AG04450 (cell line): ENCODE results near the gene PPP1R27. TPM values are rescaled to one million over a fixed set of nuclear protein-coding genes. Genes with fewer than 3 reads are reported as not detected.

Source experiments
- CTCF ChIA-PET: fragments of 300-600, 350-600 bp; formaldehyde crosslinking; extraction: SDS; loops from one replicate; lab custom pipeline; 2022; ENCODE audit warnings: antibody characterized with exemption, inconsistent platforms; lab: Charles Lee
- POLR2A ChIA-PET: fragments of 350-600 bp; formaldehyde crosslinking; extraction: SDS; loops from one replicate; lab custom pipeline; 2021; ENCODE audit warnings: antibody characterized with exemption, inconsistent platforms; lab: Yijun Ruan, JAX
- DNase-seq: peaks from one replicate; pipeline ENCODE4 v3.0.0-alpha.2; 2011; ENCODE audit warnings: low read depth, low spot score
- H3K27ac ChIP-seq: one replicate; pipeline ENCODE4 v1.5.1; 2012; ENCODE audit warnings: low read depth, low read length, control low read depth
- H3K27me3 ChIP-seq: one replicate; pipeline ENCODE4 v1.6.0; 2012; ENCODE audit warnings: low read length; ENCODE audit not compliant: control insufficient read depth, insufficient read depth
- H3K4me3 ChIP-seq: 2 replicates; pipeline ENCODE4 v1.5.1; 2011; ENCODE audit warnings: mild to moderate bottlenecking, low read depth, low read length, control low read depth
- H3K9me3 ChIP-seq: 2 replicates; pipeline ENCODE4 v1.5.1; 2012; ENCODE audit warnings: low read length; ENCODE audit not compliant: control insufficient read depth, insufficient read depth
- polyA plus RNA-seq: library from polyadenylated mRNA; depleted of rRNA; stranded (reverse); fragments of >200 nt; gene quantifications from 2 replicates; pipeline ENCODE4 v1.2.3, GENCODE V29; 2011
- TF ChIP-seq, protein P1 (sequence below): IDR thresholded peaks from 2 replicates; pipeline ENCODE4 v1.5.1; 2011; ENCODE audit warnings: low read depth, low read length, control low read depth, inconsistent platforms

Gene PPP1R27
- polyA plus RNA-seq, 1 experiment: not detected

DNA sequence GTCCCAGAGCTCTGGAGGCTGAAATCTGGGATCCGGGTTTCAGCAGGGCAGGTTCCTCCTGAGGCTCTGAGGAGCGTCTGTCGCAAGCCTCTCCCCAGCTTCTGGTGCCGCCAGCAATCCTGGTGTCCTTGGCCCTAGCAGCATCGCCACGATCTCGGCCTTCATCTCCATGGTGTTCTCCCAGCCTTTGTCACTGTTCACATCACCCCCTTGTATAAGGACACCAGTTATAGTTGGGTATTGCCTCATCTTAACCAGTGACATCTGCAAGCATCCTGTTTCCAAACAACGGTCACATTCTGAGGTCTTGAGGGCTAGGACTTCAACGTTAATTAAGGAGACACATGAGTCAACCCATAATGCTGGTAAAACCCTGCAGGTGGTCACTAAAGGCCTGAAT lies 2.8 kb upstream of the PPP1R27 start:
- Histone ChIP-seq H3K4me3 (no peak overlapping the region), H3K27ac (no peak overlapping the region), H3K9me3 (no peaks in the 10 kb centered on the region; the same call in 1 of the 2 replicates), H3K27me3 (no peaks in the 10 kb centered on the region)
- ChIA-PET CTCF (no interaction called here), POLR2A (no interaction called here)
- DNase-seq: no peak
- TF ChIP-seq, protein P1, sequence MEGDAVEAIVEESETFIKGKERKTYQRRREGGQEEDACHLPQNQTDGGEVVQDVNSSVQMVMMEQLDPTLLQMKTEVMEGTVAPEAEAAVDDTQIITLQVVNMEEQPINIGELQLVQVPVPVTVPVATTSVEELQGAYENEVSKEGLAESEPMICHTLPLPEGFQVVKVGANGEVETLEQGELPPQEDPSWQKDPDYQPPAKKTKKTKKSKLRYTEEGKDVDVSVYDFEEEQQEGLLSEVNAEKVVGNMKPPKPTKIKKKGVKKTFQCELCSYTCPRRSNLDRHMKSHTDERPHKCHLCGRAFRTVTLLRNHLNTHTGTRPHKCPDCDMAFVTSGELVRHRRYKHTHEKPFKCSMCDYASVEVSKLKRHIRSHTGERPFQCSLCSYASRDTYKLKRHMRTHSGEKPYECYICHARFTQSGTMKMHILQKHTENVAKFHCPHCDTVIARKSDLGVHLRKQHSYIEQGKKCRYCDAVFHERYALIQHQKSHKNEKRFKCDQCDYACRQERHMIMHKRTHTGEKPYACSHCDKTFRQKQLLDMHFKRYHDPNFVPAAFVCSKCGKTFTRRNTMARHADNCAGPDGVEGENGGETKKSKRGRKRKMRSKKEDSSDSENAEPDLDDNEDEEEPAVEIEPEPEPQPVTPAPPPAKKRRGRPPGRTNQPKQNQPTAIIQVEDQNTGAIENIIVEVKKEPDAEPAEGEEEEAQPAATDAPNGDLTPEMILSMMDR: no peak

DNA sequence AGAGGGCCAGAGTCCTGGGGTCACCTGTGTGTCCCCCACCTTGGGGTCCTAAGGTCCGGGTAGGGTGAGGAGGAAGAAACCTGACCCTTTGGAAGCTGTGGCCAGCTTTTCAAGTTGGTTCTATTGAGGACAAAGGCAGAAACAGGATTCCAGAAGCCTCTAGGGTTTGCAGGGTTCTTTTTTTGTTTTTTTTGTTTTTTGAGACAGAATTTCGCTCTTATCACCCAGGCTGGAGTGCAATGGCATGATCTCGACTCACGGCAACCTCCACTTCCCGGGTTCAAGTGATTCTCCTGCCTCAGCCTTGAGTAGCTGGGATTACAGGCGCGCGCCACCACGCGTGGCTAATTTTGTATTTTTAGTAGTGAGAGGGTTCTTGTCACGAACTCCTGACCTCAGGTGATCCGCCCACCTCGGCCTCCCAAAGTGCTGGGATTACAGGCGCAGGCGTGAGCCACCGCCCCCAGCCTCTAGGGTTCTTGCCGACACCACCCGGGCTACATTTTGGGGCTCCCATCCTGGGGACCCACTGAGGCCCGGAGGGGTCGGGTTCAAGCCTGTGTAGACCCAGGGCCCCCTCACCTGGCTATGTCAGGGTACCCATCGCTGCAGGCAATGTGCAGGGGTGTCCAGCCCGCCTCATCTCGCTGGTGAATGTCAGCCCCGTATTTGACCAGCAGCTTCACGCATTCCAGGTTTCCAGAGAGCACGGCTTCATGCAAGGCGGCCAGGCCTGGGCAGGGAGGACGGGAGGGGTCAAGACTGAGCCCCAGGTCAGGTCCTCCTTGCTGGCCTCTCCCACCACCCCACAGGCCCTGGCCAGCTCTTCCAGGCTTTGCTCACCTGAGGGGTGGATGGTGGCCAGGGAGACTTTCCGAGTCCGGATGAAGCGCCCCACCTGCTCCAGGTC lies 674 bp downstream of the PPP1R27 start:
- POLR2A ChIA-PET: interaction anchor here (0.9 to 1.7 kb wide), 8 partner anchors 8 to 132 kb away, joined by 3 to 12 read pairs (median 6); partner anchors contain the start of genes MRPL12 and P4HB
- Histone ChIP-seq H3K27ac (peak overlapping the region; percentile 89), H3K4me3 (peak overlapping the region; percentile 80), H3K9me3 (no peaks in the 10 kb centered on the region; the same call in 1 of the 2 replicates), H3K27me3 (no peaks in the 10 kb centered on the region)
- CTCF ChIA-PET: no interaction called here
- TF ChIP-seq, protein P1: no peak
- no peak for DNase-seq

DNA sequence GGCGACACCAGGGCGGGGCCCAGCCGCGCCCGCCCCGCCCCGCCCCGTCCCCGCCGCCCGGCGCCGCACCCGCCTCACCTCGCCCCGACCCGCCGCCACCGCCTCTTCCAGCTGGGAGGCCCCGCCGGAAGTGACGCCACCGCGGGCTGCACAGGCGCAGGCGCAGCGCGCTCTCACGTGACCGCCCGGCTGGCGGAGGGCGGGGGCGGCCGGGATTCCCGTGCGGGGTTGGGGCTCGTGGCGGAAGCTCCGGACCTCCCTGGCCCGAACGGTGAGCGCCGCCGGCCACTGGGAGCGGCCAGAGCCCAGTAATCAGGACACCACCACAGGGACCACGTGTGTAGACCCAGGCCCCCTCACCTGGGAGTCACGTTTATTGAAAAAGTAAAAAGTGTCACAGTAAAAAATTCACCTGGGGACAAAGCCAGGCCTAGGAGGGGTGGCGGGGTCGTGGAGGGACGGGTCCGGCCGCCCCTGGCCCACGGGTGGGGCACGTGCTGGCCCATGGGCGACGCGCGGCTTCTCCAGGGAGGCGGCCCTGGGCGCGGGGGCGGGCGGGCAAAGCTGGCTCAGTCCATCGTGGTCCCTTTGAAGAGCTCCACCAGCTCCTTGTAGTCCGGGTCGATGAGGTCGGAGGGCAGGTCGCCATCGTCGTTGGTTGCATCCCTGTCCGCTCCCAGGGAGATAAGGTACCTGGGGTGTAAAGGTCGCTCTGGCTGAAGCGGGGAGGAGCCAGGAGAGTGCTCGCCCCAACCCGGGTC lies 1.5 kb downstream of the PPP1R27 start, which contains the start of gene MCRIP1:
Gene MCRIP1 (minus strand): TSS at position 132 of the 761 bp plus-strand sequence. CDS start 8,785 bp downstream, outside the sequence.
- ChIA-PET CTCF (interaction anchor here (0.6 kb wide), 1 partner anchor 122 kb away, joined by 3 read pairs; no protein-coding TSS in a partner anchor), POLR2A (interaction anchor here (0.7 to 1.7 kb wide), 13 partner anchors 9 to 131 kb away, joined by 3 to 12 read pairs (median 5); partner anchors contain the start of genes MRPL12 and P4HB)
- TF ChIP-seq, protein P1: no peak

DNA sequence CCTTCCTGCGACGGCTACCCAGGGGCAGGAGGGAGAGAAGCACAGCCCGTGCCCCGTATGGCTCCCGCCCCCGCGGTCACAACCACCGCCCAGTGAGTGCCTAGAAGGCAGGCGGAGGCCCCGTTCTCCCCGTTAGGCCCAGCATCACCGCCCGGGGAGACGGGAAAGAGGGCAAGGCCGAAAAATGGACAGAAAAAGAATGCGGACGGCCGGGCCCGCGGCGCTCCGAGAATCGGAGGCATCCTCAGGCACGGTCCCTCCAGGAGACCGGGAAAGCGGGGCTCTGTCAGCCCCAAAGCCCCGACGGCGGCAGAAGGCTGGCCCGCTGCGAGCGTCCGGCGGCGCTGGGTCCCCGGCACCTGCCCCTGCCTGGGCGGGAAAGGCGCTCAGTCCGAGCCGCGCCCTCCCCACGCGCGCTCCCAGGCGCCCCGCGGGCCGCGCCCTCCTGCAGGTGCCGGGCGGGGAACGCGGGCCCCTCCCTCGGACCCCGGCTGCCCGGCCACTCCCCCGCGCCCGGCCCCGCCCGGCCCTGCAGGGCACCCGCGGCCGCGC lies 2.2 kb downstream of the PPP1R27 start:
- DNase-seq: no peak
- Histone ChIP-seq H3K27me3 (no peaks in the 10 kb centered on the region), H3K4me3 (peak overlapping the region; percentile 80), H3K9me3 (no peaks in the 10 kb centered on the region; the same call in 1 of the 2 replicates), H3K27ac (peak overlapping the region; percentile 78)
- ChIA-PET CTCF (interaction anchor here (0.6 kb wide), 1 partner anchor 169 kb away, joined by 4 read pairs; no protein-coding TSS in a partner anchor), POLR2A (interaction anchor here (0.9 to 1.7 kb wide), 10 partner anchors 10 to 130 kb away, joined by 3 to 12 read pairs (median 6); partner anchors contain the start of genes MRPL12 and P4HB)
- TF ChIP-seq, protein P1: no peak

More for the DNA sequence above, 1.5 kb downstream of the PPP1R27 start, which contains the start of gene MCRIP1:
- DNase-seq: peak; percentile 65
- Histone ChIP-seq H3K9me3 (no peaks in the 10 kb centered on the region; the same call in 1 of the 2 replicates), H3K27me3 (no peaks in the 10 kb centered on the region), H3K27ac (peak within 1 kb of the TSS; percentile 89), H3K4me3 (peak within 1 kb of the TSS; percentile 80)
